Measurements from ENCODE around the gene DDIT4. TPM values are rescaled to one million over a fixed set of nuclear protein-coding genes. Genes with fewer than 3 reads are reported as not detected.

The DDIT4 gene
- total and polyA plus RNA-seq, 2 of the 4 experiments (the other 2 are of a cell fraction) = 59.6 to 108 TPM

GRCh38 chr10:72227826-72228225 is 45.9 kb upstream of the DDIT4 start:
- no TSS peak for BruUV-seq (replicated peaks)
- Histone ChIP-seq H3K27ac (ENCODE audit: insufficient read depth, low read length) (no peak overlapping the region), H3K23ac (ENCODE audit: low read depth, low read length) (no peak overlapping the region), H3K4me2 (ENCODE audit: low read depth, low read length) (no peak overlapping the region), H3K79me1 (ENCODE audit: low read depth in 1 of 2, low read length in 2 of 2) (peaks cover 14 to 20% of the 10 kb centered on the region in 2 experiments), H2AFZ (replicated peaks; ENCODE audit: low read length, poor library complexity) (no peak overlapping the region), H4K8ac (ENCODE audit: low read depth in 2 of 2, low read length in 2 of 2) (no peak overlapping the region), H3K14ac (replicated peaks; ENCODE audit: low read depth, low read length) (no peak overlapping the region), H2BK120ac (ENCODE audit: low read depth, low read length) (no peak overlapping the region), H4K91ac (ENCODE audit: insufficient read depth, low read depth, low read length) (no peak overlapping the region), H3K27me3 (ENCODE audit: control insufficient read depth, insufficient read depth, low read length) (no peaks in the 10 kb centered on the region), H3K4ac (ENCODE audit: low read depth, low read length) (no peak overlapping the region), H3K36me3 (ENCODE audit: control insufficient read depth, insufficient read depth, low read length) (peaks cover 10% of the 10 kb centered on the region), H2AK5ac (ENCODE audit: low read depth, low read length) (no peak overlapping the region), H3K56ac (ENCODE audit: extremely low read depth, insufficient read depth, low read length) (no peak overlapping the region), H3K9ac (ENCODE audit: low read depth, low read length) (no peak overlapping the region), H4K20me1 (ENCODE audit: insufficient read depth, low read length) (no peaks in the 10 kb centered on the region), H2AK9ac (replicated peaks; ENCODE audit: low read depth, low read length, poor library complexity) (no peak overlapping the region), H2BK20ac (ENCODE audit: low read depth, low read length) (no peak overlapping the region), H3K9me3 (ENCODE audit: control insufficient read depth, insufficient read depth, low read length) (no peaks in the 10 kb centered on the region), H4K5ac (ENCODE audit: low read depth, low read length) (no peak overlapping the region), H3K18ac (ENCODE audit: low read depth, low read length) (no peak overlapping the region), H3K4me3 (ENCODE audit: insufficient read depth, low read depth, low read length) (no peak overlapping the region), H2BK15ac (ENCODE audit: low read depth, low read length) (no peak overlapping the region), H2BK5ac (ENCODE audit: low read depth, low read length, poor library complexity, severe bottlenecking) (no peak overlapping the region), H3K9me1 (ENCODE audit: insufficient read depth, low read length) (0 out of 2 replicates have a peak, but pooled peaks cover 7% of the 10 kb centered on the region), H3K4me1 (ENCODE audit: control insufficient read depth, insufficient read depth, low read length) (peaks cover 3% of the 10 kb centered on the region; the same call in 1 of the 2 replicates)
- WGBS, 2 experiments (ENCODE audit: extremely low coverage in 2 of 2, insufficient read length in 1 of 2) = 97% methylated on average over 4 of the region's 6 CpGs; no CpG with 5 or more reads in 1 of the 2 experiments
- ChIA-PET CTCF (no interaction called here), POLR2A (ENCODE audit: unreplicated experiment) (interaction anchor here (0.7 kb wide), 1 partner anchor 866 kb away, joined by 13 read pairs; no protein-coding TSS in a partner anchor)
- in situ Hi-C loops (cut with MboI; ENCODE audit: low sequenced_read_pairs) (no loop called here), intact Hi-C loops (cut with micrococcal nuclease) (no loop called here), dilution Hi-C loops (cut with HindIII; ENCODE audit: low sequenced_read_pairs, unreplicated experiment) (no loop called here)
- no peak for DNase-seq
- no peak for ATAC-seq (ENCODE audit: low read depth)
- no peak for TF ChIP-seq BHLHE40 (IDR thresholded peaks at IDR 0.05; ENCODE audit: low read depth, low read length)
- no peak for TF ChIP-seq MXI1 (IDR thresholded peaks at IDR 0.05; ENCODE audit: borderline replicate concordance, low read depth, low read length)
